ENCODE measurements around the gene CDK11A. TPM values are rescaled to one million over a fixed set of nuclear protein-coding genes. Genes with fewer than 3 reads are reported as not detected.

CDK11A gene
- total RNA-seq, 2 experiments from 2014 or later: 50.9 to 90.5 TPM

DNA sequence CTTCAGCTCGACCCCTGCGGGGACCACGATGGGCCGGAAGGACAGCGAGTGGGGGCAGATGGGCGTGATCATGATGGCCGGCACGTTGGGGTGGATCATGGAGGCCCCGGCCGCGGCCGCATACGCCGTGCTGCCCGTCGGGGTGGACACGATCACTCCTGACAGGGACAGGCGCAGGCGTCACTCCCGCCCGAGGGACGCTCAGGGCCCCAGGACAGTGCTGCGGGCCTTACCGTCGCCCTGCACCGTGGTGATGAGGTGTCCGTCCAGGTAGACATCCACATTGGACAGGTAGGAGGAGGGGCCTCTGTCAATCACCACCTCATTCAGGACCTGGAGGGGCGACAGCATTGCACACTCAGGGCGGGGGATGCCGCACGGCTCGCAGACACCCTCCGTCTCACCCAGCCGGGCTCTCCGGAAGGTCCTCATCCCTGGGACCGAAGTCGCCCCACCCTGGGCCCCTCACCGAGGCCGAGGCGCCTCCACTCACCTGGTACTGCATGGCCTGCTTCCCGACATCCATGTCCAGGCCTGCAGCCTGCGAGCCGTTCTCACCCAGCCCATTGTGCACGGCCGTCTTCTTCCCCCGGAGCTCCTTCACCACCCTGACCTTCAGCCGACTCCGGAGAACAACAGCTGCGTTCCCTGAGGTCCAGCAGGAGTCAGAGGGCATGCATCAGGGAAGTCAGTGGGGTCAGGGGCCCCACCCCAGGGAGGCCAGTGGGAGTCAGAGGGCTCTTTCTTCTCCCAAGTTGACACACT, 30.1 kb upstream of the CDK11A start:
- H3K9me3 ChIP-seq (ENCODE audit: low read length): no peaks in the 10 kb centered on the region
- no peak for DNase-seq (ENCODE audit: low spot score)
- no peak overlapping the region for H3K27ac ChIP-seq (ENCODE audit: low read depth, low read length, poor library complexity, severe bottlenecking)
- H3K4me2 ChIP-seq (ENCODE audit: low read length): no peak overlapping the region
- H2AFZ ChIP-seq (ENCODE audit: low read length): no peak overlapping the region
- ChIA-PET POLR2A (interaction anchor here (0.7 kb wide), 1 partner anchor 23 kb away, joined by 3 read pairs; no protein-coding TSS in a partner anchor), CTCF (ENCODE audit: unreplicated experiment) (no interaction called here)
- no peak overlapping the region for H3K4me3 ChIP-seq (ENCODE audit: low read depth, low read length, poor library complexity, severe bottlenecking)
- no peak for TF ChIP-seq EZH2phosphoT487 (IDR thresholded peaks at IDR 0.05; ENCODE audit: borderline replicate concordance, low read depth, low read length)
- TF ChIP-seq, protein P1, sequence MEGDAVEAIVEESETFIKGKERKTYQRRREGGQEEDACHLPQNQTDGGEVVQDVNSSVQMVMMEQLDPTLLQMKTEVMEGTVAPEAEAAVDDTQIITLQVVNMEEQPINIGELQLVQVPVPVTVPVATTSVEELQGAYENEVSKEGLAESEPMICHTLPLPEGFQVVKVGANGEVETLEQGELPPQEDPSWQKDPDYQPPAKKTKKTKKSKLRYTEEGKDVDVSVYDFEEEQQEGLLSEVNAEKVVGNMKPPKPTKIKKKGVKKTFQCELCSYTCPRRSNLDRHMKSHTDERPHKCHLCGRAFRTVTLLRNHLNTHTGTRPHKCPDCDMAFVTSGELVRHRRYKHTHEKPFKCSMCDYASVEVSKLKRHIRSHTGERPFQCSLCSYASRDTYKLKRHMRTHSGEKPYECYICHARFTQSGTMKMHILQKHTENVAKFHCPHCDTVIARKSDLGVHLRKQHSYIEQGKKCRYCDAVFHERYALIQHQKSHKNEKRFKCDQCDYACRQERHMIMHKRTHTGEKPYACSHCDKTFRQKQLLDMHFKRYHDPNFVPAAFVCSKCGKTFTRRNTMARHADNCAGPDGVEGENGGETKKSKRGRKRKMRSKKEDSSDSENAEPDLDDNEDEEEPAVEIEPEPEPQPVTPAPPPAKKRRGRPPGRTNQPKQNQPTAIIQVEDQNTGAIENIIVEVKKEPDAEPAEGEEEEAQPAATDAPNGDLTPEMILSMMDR (conservative IDR thresholded peaks at IDR 0.05; ENCODE audit: low read length): no peak
- no peaks in the 10 kb centered on the region; the same call in 1 of the 2 replicates for H4K20me1 ChIP-seq (ENCODE audit: insufficient read depth, low read length)
- H3K79me2 ChIP-seq (ENCODE audit: insufficient read depth, low read depth, low read length): peaks cover 9% of the 10 kb centered on the region; the same call in 1 of the 2 replicates
- peaks cover 2% of the 10 kb centered on the region for H3K4me1 ChIP-seq (ENCODE audit: insufficient read depth, low read length, poor library complexity, severe bottlenecking)
- H3K9me2 ChIP-seq (ENCODE audit: insufficient read depth, low read length): no peaks in the 10 kb centered on the region
- H3K36me3 ChIP-seq (ENCODE audit: insufficient read depth, low read length): peaks cover 73% of the 10 kb centered on the region
- intact Hi-C loops (cut with micrococcal nuclease; ENCODE audit: unreplicated experiment): no loop called here
- BruUV-seq (replicated peaks): no TSS peak

- Histone ChIP-seq H3K27ac (ENCODE audit: low read depth, low read length, poor library complexity, severe bottlenecking) (no peak overlapping the region), H3K4me2 (ENCODE audit: low read length) (no peak overlapping the region), H3K4me1 (ENCODE audit: insufficient read depth, low read length, poor library complexity, severe bottlenecking) (peaks cover 8% of the 10 kb centered on the region), H2AFZ (ENCODE audit: low read length) (no peak overlapping the region), H3K79me2 (ENCODE audit: insufficient read depth, low read depth, low read length) (peaks cover 6% of the 10 kb centered on the region; the same call in 1 of the 2 replicates), H3K9me3 (ENCODE audit: low read length) (no peaks in the 10 kb centered on the region), H3K36me3 (ENCODE audit: insufficient read depth, low read length) (peaks cover 66% of the 10 kb centered on the region), H3K9me2 (ENCODE audit: insufficient read depth, low read length) (no peaks in the 10 kb centered on the region), H4K20me1 (ENCODE audit: insufficient read depth, low read length) (no peaks in the 10 kb centered on the region; the same call in 1 of the 2 replicates), H3K4me3 (ENCODE audit: low read depth, low read length, poor library complexity, severe bottlenecking) (no peak overlapping the region)
- BruUV-seq (replicated peaks): no TSS peak
- DNase-seq (ENCODE audit: low spot score): no peak
- ChIA-PET POLR2A (no interaction called here), CTCF (ENCODE audit: unreplicated experiment) (no interaction called here)
- intact Hi-C loops (cut with micrococcal nuclease; ENCODE audit: unreplicated experiment): no loop called here
- TF ChIP-seq, protein P1 (conservative IDR thresholded peaks at IDR 0.05; ENCODE audit: low read length): no peak
- TF ChIP-seq EZH2phosphoT487 (IDR thresholded peaks at IDR 0.05; ENCODE audit: borderline replicate concordance, low read depth, low read length): no peak
Measured at GRCh38 chr1:1753607-1754005, 29.4 kb upstream of the CDK11A start.
